Hippocampal formation (tissue), 2 donors: ENCODE results near the gene UTRN.

Source experiments
- DNase-seq, 2 donors: peaks; one replicate each; lab custom pipeline; 2025; lab: John Stamatoyannopoulos, UW

Gene UTRN

GRCh38 chr6:144284783-144285547 is at the start of gene UTRN:
Gene UTRN, plus strand, starts transcription at chr6:144285335. Its CDS starts 6,494 bp downstream, at chr6:144291829.
- peak in 1 of 2 donors; percentile 51 for DNase-seq

- no peak for DNase-seq
Measured at GRCh38 chr6:144244688-144245087, 40.4 kb upstream of the UTRN start.

GRCh38 chr6:144246988-144247387 is 38.1 kb upstream of the UTRN start:
- DNase-seq = no peak

GRCh38 chr6:144248003-144248402 is 37.1 kb upstream of the UTRN start:
- no peak for DNase-seq

- DNase-seq = no peak
Measured at GRCh38 chr6:144248476-144249301, 36.4 kb upstream of the UTRN start.

- DNase-seq = no peak
Measured at GRCh38 chr6:144250276-144250675, 34.9 kb upstream of the UTRN start.

- DNase-seq = no peak
Measured at GRCh38 chr6:144252259-144252658, 32.9 kb upstream of the UTRN start.

- no peak for DNase-seq
Measured at GRCh38 chr6:144259986-144260385, 25.1 kb upstream of the UTRN start.

- DNase-seq = no peak
Measured at GRCh38 chr6:144262470-144263369, 22.4 kb upstream of the UTRN start.

GRCh38 chr6:144263786-144264185 is 21.3 kb upstream of the UTRN start:
- no peak for DNase-seq

- DNase-seq = no peak
Measured at GRCh38 chr6:144264270-144265060, 20.7 kb upstream of the UTRN start.

- no peak for DNase-seq
Measured at GRCh38 chr6:144265061-144265357, 20.1 kb upstream of the UTRN start.

- DNase-seq = no peak
Measured at GRCh38 chr6:144265390-144265789, 19.7 kb upstream of the UTRN start.

GRCh38 chr6:144266091-144266649 is 19.0 kb upstream of the UTRN start:
- no peak for DNase-seq

- no peak for DNase-seq
Measured at GRCh38 chr6:144268794-144269349, 16.3 kb upstream of the UTRN start.

GRCh38 chr6:144277174-144277573 is 8.0 kb upstream of the UTRN start:
- DNase-seq = no peak

- DNase-seq = no peak
Measured at GRCh38 chr6:144277605-144278227, 7.4 kb upstream of the UTRN start.

- DNase-seq = no peak
Measured at GRCh38 chr6:144278659-144279314, 6.3 kb upstream of the UTRN start.

GRCh38 chr6:144279484-144280150 is 5.5 kb upstream of the UTRN start:
- DNase-seq = no peak
